ENCODE results near the gene SERPINA5. TPM values are rescaled to one million over a fixed set of nuclear protein-coding genes. Genes with fewer than 3 reads are reported as not detected.

The SERPINA5 gene
- total and polyA plus RNA-seq, 7 experiments from 2014 or later: not detected

- ATAC-seq (no peak), DNase-seq (no peak)
- no peaks in the 10 kb centered on the region for H3K27me3 ChIP-seq (ENCODE audit: control insufficient read depth in 2 of 2, insufficient read depth in 2 of 2, low read length in 2 of 2)
- Mint-ChIP-seq H3K36me3 (peaks cover 0 to 3% (median 0%) of the 10 kb centered on the region in 5 donors), H3K27me3 (peaks cover 0 to 22% (median 8%) of the 10 kb centered on the region in 5 donors), H3K4me3 (no peak overlapping the region), H3K27ac (no peak overlapping the region), H3K4me1 (no peaks in the 10 kb centered on the region), H3K9me3 (peaks cover 3 to 31% (median 19%) of the 10 kb centered on the region in 11 donors)
- H3K27ac ChIP-seq (ENCODE audit: low read depth, low read length): no peak overlapping the region
- ChIA-PET CTCF (no interaction called here), POLR2A (no interaction called here)
- H3K9me3 ChIP-seq (ENCODE audit: control insufficient read depth in 2 of 3, low read length in 3 of 3): peaks cover 0 to 12% (median 0%) of the 10 kb centered on the region in 3 experiments
- H3K4me1 ChIP-seq (ENCODE audit: control insufficient read depth in 2 of 2, insufficient read depth in 2 of 2, low read length in 2 of 2): no peaks in the 10 kb centered on the region
- no peak overlapping the region for H3K4me3 ChIP-seq (ENCODE audit: low read length)
- no peaks in the 10 kb centered on the region for H3K36me3 ChIP-seq (ENCODE audit: control insufficient read depth in 2 of 3, insufficient read depth in 3 of 3, low read length in 3 of 3)
- intact Hi-C loops (cut with micrococcal nuclease): no loop called here
Observed at GRCh38 chr14:94615254-94615653, 34.0 kb downstream of the SERPINA5 start.

GRCh38 chr14:94615823-94616570 is 34.8 kb downstream of the SERPINA5 start:
- H3K27me3 ChIP-seq (ENCODE audit: control insufficient read depth in 2 of 2, insufficient read depth in 2 of 2, low read length in 2 of 2): no peaks in the 10 kb centered on the region
- H3K4me3 ChIP-seq (ENCODE audit: low read length): no peak overlapping the region
- peaks cover 3 to 31% (median 19%) of the 10 kb centered on the region in 11 donors for H3K9me3 Mint-ChIP-seq
- CTCF ChIA-PET: no interaction called here
- DNase-seq (no peak), ATAC-seq (no peak)
- H3K36me3 ChIP-seq (ENCODE audit: control insufficient read depth in 2 of 3, insufficient read depth in 3 of 3, low read length in 3 of 3): no peaks in the 10 kb centered on the region
- H3K4me1 Mint-ChIP-seq: no peaks in the 10 kb centered on the region
- H3K36me3 Mint-ChIP-seq: peaks cover 0 to 6% (median 0%) of the 10 kb centered on the region in 5 donors
- no peaks in the 10 kb centered on the region for H3K4me1 ChIP-seq (ENCODE audit: control insufficient read depth in 2 of 2, insufficient read depth in 2 of 2, low read length in 2 of 2)
- POLR2A ChIA-PET: no interaction called here
- H3K9me3 ChIP-seq (ENCODE audit: control insufficient read depth in 2 of 3, low read length in 3 of 3): peaks cover 0 to 12% (median 0%) of the 10 kb centered on the region in 3 experiments
- intact Hi-C loops (cut with micrococcal nuclease): no loop called here
- peaks cover 0 to 26% (median 9%) of the 10 kb centered on the region in 5 donors for H3K27me3 Mint-ChIP-seq
- no peak overlapping the region for H3K27ac ChIP-seq (ENCODE audit: low read depth, low read length)
- no peak overlapping the region for H3K27ac Mint-ChIP-seq
- H3K4me3 Mint-ChIP-seq: no peak overlapping the region

GRCh38 chr14:94617366-94617941 is 36.2 kb downstream of the SERPINA5 start:
- H3K4me1 Mint-ChIP-seq: no peaks in the 10 kb centered on the region
- no peak overlapping the region for H3K27ac Mint-ChIP-seq
- H3K4me3 Mint-ChIP-seq: no peak overlapping the region
- Histone ChIP-seq H3K4me3 (ENCODE audit: low read length) (no peak overlapping the region), H3K27me3 (ENCODE audit: control insufficient read depth in 2 of 2, insufficient read depth in 2 of 2, low read length in 2 of 2) (no peaks in the 10 kb centered on the region), H3K36me3 (ENCODE audit: control insufficient read depth in 2 of 3, insufficient read depth in 3 of 3, low read length in 3 of 3) (no peaks in the 10 kb centered on the region), H3K27ac (ENCODE audit: low read depth, low read length) (no peak overlapping the region), H3K9me3 (ENCODE audit: control insufficient read depth in 2 of 3, low read length in 3 of 3) (peaks cover 0 to 12% (median 0%) of the 10 kb centered on the region in 3 experiments), H3K4me1 (ENCODE audit: control insufficient read depth in 2 of 2, insufficient read depth in 2 of 2, low read length in 2 of 2) (no peaks in the 10 kb centered on the region)
- peaks cover 0 to 6% (median 0%) of the 10 kb centered on the region in 5 donors for H3K36me3 Mint-ChIP-seq
- POLR2A ChIA-PET: no interaction called here
- DNase-seq (no peak), ATAC-seq (no peak)
- CTCF ChIA-PET: no interaction called here
- H3K27me3 Mint-ChIP-seq: peaks cover 0 to 34% (median 16%) of the 10 kb centered on the region in 5 donors
- intact Hi-C loops (cut with micrococcal nuclease): no loop called here
- peaks cover 3 to 31% (median 19%) of the 10 kb centered on the region in 11 donors for H3K9me3 Mint-ChIP-seq

- Histone ChIP-seq H3K27me3 (ENCODE audit: control insufficient read depth in 2 of 2, insufficient read depth in 2 of 2, low read length in 2 of 2) (no peaks in the 10 kb centered on the region), H3K36me3 (ENCODE audit: control insufficient read depth in 2 of 3, insufficient read depth in 3 of 3, low read length in 3 of 3) (no peaks in the 10 kb centered on the region), H3K9me3 (ENCODE audit: control insufficient read depth in 2 of 3, low read length in 3 of 3) (peaks cover 0 to 12% (median 0%) of the 10 kb centered on the region in 3 experiments), H3K4me3 (ENCODE audit: low read length) (no peak overlapping the region), H3K4me1 (ENCODE audit: control insufficient read depth in 2 of 2, insufficient read depth in 2 of 2, low read length in 2 of 2) (no peaks in the 10 kb centered on the region), H3K27ac (ENCODE audit: low read depth, low read length) (no peak overlapping the region)
- H3K4me1 Mint-ChIP-seq: no peaks in the 10 kb centered on the region
- H3K27ac Mint-ChIP-seq: no peak overlapping the region
- no peak for DNase-seq
- ChIA-PET POLR2A (no interaction called here), CTCF (no interaction called here)
- peaks cover 3 to 31% (median 19%) of the 10 kb centered on the region in 11 donors for H3K9me3 Mint-ChIP-seq
- H3K36me3 Mint-ChIP-seq: peaks cover 0 to 6% (median 0%) of the 10 kb centered on the region in 5 donors
- intact Hi-C loops (cut with micrococcal nuclease): no loop called here
- peaks cover 0 to 40% (median 19%) of the 10 kb centered on the region in 5 donors for H3K27me3 Mint-ChIP-seq
- ATAC-seq: no peak
- no peak overlapping the region for H3K4me3 Mint-ChIP-seq
Observed at GRCh38 chr14:94617988-94618822, 37.0 kb downstream of the SERPINA5 start.

- POLR2A ChIA-PET: no interaction called here
- no peaks in the 10 kb centered on the region for H3K36me3 ChIP-seq (ENCODE audit: control insufficient read depth in 2 of 3, insufficient read depth in 3 of 3, low read length in 3 of 3)
- peaks cover 0 to 6% (median 0%) of the 10 kb centered on the region in 5 donors for H3K36me3 Mint-ChIP-seq
- CTCF ChIA-PET: no interaction called here
- H3K27me3 Mint-ChIP-seq: peaks cover 0 to 32% (median 19%) of the 10 kb centered on the region in 5 donors
- no peaks in the 10 kb centered on the region for H3K4me1 Mint-ChIP-seq
- no peaks in the 10 kb centered on the region for H3K4me1 ChIP-seq (ENCODE audit: control insufficient read depth in 2 of 2, insufficient read depth in 2 of 2, low read length in 2 of 2)
- no peak for DNase-seq
- H3K27me3 ChIP-seq (ENCODE audit: control insufficient read depth in 2 of 2, insufficient read depth in 2 of 2, low read length in 2 of 2): no peaks in the 10 kb centered on the region
- no peak overlapping the region for H3K27ac Mint-ChIP-seq
- no peak overlapping the region for H3K4me3 Mint-ChIP-seq
- peaks cover 3 to 31% (median 19%) of the 10 kb centered on the region in 11 donors for H3K9me3 Mint-ChIP-seq
- H3K9me3 ChIP-seq (ENCODE audit: control insufficient read depth in 2 of 3, low read length in 3 of 3): peaks cover 0 to 12% (median 0%) of the 10 kb centered on the region in 3 experiments
- no peak for ATAC-seq
- intact Hi-C loops (cut with micrococcal nuclease): no loop called here
- no peak overlapping the region for H3K4me3 ChIP-seq (ENCODE audit: low read length)
- no peak overlapping the region for H3K27ac ChIP-seq (ENCODE audit: low read depth, low read length)
Observed at GRCh38 chr14:94619297-94619696, 38.1 kb downstream of the SERPINA5 start.

- Mint-ChIP-seq H3K4me1 (no peaks in the 10 kb centered on the region), H3K36me3 (peaks cover 0 to 6% (median 0%) of the 10 kb centered on the region in 5 donors), H3K27me3 (peaks cover 0 to 25% (median 19%) of the 10 kb centered on the region in 5 donors), H3K27ac (no peak overlapping the region), H3K4me3 (no peak overlapping the region), H3K9me3 (peaks cover 3 to 31% (median 19%) of the 10 kb centered on the region in 11 donors)
- peaks cover 0 to 12% (median 0%) of the 10 kb centered on the region in 3 experiments for H3K9me3 ChIP-seq (ENCODE audit: control insufficient read depth in 2 of 3, low read length in 3 of 3)
- ATAC-seq (no peak), DNase-seq (no peak)
- H3K27ac ChIP-seq (ENCODE audit: low read depth, low read length): no peak overlapping the region
- ChIA-PET POLR2A (no interaction called here), CTCF (no interaction called here)
- no peak overlapping the region for H3K4me3 ChIP-seq (ENCODE audit: low read length)
- H3K27me3 ChIP-seq (ENCODE audit: control insufficient read depth in 2 of 2, insufficient read depth in 2 of 2, low read length in 2 of 2): no peaks in the 10 kb centered on the region
- intact Hi-C loops (cut with micrococcal nuclease): no loop called here
- no peaks in the 10 kb centered on the region for H3K4me1 ChIP-seq (ENCODE audit: control insufficient read depth in 2 of 2, insufficient read depth in 2 of 2, low read length in 2 of 2)
- H3K36me3 ChIP-seq (ENCODE audit: control insufficient read depth in 2 of 3, insufficient read depth in 3 of 3, low read length in 3 of 3): no peaks in the 10 kb centered on the region
Observed at GRCh38 chr14:94620597-94620996, 39.4 kb downstream of the SERPINA5 start.
